HL-60 (cell line): Measurements from ENCODE around the gene MRPL17.

Source experiments
- POLR2AphosphoS5 ChIP-seq: IDR thresholded peaks from 2 replicates; pipeline ENCODE4 v1.6.1; 2012; ENCODE audit warnings: low read depth
- TF ChIP-seq, protein P1 (sequence below): IDR thresholded peaks from one replicate; pipeline ENCODE4 v1.5.1; 2011; ENCODE audit warnings: low read length, control low read depth, inconsistent platforms; ENCODE audit not compliant: insufficient read depth

DNA sequence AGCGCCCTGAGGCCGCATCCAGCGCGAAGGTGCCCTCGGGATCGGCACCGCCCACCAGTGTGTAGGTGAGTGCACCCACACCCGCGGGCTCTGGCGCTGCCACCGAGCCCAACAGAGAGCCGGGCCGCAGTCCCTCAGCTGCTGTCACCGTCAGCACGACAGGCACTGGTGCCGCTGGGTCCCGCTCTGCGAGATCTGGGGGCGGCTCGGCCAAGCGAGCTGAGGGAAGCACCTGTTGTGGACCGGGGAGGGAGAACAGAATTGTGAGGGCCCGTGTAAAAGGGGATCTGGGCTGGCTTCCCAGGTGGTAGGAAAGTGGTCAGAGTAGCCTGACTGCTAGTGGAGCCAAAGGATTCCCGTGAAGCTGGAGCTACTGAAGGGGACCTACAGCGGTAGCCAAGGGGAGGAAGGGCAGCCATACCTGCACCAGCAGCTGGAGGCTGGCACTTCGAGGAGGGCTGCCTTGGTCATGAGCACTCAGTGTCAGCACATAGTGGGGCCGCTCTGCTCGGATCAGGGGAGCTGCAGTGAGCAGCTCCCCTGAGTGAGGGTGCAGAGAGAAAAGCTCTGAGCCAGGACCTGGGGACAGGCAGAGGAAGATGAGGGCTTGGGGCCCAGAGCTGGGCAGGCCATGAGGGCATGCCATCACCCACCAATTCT is 52.4 kb downstream of the MRPL17 start:
- TF ChIP-seq, protein P1, sequence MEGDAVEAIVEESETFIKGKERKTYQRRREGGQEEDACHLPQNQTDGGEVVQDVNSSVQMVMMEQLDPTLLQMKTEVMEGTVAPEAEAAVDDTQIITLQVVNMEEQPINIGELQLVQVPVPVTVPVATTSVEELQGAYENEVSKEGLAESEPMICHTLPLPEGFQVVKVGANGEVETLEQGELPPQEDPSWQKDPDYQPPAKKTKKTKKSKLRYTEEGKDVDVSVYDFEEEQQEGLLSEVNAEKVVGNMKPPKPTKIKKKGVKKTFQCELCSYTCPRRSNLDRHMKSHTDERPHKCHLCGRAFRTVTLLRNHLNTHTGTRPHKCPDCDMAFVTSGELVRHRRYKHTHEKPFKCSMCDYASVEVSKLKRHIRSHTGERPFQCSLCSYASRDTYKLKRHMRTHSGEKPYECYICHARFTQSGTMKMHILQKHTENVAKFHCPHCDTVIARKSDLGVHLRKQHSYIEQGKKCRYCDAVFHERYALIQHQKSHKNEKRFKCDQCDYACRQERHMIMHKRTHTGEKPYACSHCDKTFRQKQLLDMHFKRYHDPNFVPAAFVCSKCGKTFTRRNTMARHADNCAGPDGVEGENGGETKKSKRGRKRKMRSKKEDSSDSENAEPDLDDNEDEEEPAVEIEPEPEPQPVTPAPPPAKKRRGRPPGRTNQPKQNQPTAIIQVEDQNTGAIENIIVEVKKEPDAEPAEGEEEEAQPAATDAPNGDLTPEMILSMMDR: no peak
- TF ChIP-seq POLR2AphosphoS5: no peak
